Skeletal muscle cell (primary cell): ENCODE data around the gene GPALPP1.
"Not testable (repeated sequence)": the region's sequence is repeated elsewhere in the genome, so short reads cannot be mapped to it uniquely, and the experiment has no call there.

Source experiments
- DNase-seq: peaks from one replicate; pipeline ENCODE4 v3.0.0-alpha.2; 2010; ENCODE audit warnings: low read depth
- H3K4me3 ChIP-seq: 2 replicates; pipeline ENCODE4 v1.5.1; 2011; ENCODE audit warnings: low read depth, mild to moderate bottlenecking, control low read depth, low read length, moderate library complexity

GPALPP1 gene, protein sequence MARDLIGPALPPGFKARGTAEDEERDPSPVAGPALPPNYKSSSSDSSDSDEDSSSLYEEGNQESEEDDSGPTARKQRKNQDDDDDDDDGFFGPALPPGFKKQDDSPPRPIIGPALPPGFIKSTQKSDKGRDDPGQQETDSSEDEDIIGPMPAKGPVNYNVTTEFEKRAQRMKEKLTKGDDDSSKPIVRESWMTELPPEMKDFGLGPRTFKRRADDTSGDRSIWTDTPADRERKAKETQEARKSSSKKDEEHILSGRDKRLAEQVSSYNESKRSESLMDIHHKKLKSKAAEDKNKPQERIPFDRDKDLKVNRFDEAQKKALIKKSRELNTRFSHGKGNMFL

DNA sequence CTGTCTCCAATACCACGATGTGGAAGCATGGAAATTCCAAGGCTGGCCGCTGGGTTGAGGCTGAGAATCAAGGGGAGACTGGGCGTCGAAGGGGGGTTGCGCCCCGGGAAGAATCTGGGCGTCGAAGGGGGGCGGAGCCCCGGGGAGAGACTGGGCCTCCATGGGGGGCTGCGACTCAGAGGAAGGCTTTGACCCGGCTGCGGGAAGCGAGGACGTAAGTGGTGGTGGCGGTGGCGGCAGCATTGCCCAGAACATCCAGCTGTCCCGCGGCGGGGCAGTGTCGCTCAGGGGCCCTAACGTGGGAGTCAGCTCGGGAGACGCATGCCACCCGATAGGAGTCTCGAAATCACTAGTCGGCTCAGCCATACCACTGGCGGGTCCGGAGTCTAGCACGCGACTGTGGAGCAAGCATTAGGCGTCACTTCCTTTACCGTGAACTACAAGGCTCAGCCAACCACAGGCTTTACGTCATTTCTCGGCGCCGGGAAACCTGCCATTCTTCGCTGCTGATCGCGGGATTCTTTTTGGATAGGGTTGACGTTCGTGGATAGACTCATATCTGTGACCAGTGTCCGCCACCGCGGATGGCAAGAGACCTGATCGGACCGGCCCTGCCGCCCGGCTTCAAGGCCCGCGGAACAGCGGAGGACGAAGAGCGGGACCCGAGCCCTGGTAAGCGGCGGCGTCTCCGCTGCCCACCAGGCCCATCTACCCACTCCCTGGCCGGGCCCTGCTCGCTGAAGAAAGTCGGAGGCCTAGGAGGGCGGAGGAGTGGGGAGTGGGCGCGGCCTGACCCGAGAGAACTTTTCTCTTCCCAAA is at the start of gene GPALPP1, which contains the start of gene NUFIP1:
Gene GPALPP1 (plus strand): TSS at position 468 of the 819 bp plus-strand sequence. CDS start 117 bp downstream, at position 585.
Gene NUFIP1 (minus strand): TSS at position 401 of the 819 bp plus-strand sequence. CDS start 35 bp downstream, at position 366.
- H3K4me3 ChIP-seq = peak within 1 kb of the TSS; percentile 100
- peak; percentile 79 for DNase-seq

DNA sequence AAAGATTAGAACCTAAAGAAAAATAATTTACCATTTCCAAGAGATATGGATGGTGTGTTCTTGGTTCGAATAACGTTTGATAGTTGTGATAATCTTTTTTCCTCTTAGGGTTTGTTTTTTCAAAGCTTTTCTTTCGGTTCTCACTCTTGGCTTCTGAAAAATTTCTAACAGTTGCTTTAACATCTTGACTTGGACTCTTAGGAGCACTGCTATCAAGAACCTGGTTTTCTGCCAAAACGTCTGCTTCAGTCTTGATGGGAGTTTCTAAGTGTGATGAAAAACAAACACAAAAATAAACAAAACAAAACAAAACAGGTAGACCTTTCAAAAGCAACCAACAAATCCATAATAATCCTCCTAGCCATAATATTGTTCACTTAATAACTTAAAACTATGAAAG is 45.9 kb upstream of the GPALPP1 start:
- DNase-seq, H3K4me3 ChIP-seq: not testable (repeated sequence)

DNA sequence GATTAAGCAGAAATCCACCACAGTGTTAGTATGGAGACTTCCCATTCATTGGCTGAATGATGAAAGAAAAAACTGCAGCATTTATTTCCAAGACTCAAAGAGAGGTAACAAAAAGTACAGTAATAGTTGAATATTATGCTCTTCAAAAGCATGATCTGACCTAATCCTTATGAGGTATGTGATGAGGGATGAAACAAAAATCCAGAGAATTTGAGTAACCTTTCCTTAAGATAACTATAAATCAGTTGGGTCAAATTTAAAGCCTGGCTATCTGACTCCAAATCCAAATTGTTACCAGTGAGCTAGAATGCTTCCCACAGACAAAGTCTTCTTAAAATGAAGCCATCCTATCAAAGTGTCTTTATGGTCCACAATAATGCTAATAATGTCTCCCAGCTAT is 38.2 kb upstream of the GPALPP1 start:
- H3K4me3 ChIP-seq = no peak overlapping the region
- no peak for DNase-seq

DNA sequence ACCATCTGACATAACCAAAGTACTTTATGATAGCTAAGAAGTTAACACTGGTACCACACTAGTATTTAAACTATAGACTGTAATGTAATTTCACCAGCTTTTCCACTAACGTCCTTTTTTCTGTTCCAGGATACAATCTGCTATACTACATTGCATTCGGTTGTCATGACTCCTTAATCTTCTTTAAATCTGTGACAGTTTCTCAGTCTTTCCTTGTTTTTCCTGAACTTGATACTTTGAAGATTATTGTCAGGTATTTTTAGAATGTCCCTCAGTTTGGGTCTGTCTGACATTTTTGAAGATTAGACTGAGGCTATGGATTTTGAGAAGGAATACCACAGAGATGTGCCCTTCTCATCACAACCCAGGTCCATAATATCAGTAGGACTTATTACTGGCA is 36.7 kb upstream of the GPALPP1 start:
- DNase-seq = no peak
- no peak overlapping the region for H3K4me3 ChIP-seq

DNA sequence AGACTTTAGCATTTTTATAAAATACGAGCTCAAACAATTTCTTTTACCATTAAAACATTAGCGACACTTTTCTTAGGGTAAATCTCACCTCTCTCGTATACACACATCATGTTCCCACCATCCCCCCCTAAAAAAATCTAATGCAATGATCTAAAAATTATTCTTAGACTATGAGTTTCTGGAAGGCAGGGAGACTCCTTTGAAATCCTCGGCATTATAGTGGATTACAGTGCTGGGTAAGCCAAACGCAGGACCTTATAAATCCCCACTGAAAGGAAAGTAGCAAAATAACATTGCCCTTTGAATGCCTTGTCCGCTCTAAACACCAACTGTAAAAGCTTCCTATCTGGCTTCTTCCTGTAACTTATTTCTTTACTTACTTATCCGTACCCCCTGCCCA is 35.1 kb upstream of the GPALPP1 start:
- DNase-seq = no peak
- H3K4me3 ChIP-seq = no peak overlapping the region

DNA sequence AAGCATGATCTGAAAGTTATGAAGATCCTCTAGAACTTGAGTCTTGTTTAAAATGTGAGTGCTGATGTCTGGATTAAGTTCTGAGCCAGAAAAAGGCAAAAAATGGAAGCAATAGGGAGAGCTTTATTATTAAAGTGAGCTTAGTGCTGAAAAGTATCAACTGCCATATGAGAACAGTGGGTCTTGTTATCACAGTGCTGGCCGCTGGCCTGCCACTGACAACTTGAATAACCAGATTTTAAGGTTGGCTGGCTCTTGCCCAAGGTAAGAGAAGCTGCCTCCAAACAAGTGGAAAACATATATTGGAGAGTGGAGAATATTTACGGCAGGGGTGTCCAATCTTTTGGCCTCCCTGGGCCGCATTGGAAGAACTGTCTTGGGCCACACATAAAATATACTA is 33.9 kb upstream of the GPALPP1 start:
- no peak for DNase-seq
- H3K4me3 ChIP-seq = no peak overlapping the region

DNA sequence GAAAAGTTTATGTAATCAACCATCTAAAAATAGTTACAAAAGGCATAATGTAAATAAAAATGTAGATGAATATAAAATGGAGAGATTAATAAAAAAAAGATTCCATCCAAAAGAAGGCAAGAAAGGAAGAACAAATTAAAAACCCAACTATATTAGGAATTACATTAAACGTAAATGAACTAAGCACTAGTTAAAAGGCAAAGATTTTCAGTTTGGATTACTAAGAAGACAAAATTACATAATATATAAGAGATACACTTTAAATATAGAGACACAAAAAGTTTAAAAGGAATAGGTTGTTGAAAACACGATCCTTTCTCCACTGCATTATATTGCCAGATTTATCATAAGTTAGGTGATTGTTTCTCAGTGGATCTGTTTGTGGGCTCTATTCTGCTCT is 27.3 kb upstream of the GPALPP1 start:
- DNase-seq = no peak
- no peak overlapping the region for H3K4me3 ChIP-seq

DNA sequence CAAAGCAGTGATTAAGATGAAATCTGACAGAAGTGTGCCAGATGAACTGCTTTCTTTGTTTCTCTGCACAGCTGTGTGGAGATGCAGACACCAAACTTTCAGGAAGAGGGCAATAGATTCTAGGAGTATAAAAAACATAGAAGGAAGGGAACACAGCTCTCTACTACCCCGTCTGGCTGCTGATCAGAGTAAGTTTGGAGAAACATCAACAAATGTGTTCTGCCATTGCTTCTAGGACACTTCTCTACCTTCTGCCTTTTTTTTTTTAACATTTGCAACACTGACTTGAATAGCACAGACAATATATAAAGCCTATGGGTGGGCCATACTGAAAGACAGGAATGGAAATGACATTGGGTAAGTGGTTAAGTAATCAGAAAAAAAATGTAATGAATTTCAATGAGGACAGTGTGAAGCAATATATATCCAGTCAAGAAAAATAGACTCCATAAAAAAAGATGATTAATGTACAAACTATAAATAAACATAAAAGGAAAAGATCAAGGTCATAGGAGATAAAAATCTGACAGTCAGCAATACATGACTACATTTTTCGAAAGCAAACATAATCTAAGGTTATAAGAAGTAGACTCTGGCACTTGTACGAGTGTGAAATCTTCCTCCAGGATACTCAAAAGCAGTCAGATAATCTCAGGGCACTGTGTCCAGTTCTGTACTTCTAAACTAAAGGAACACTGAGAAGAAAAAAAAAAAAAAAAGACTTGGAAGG is 21.5 kb upstream of the GPALPP1 start:
- H3K4me3 ChIP-seq = no peak overlapping the region
- no peak for DNase-seq

DNA sequence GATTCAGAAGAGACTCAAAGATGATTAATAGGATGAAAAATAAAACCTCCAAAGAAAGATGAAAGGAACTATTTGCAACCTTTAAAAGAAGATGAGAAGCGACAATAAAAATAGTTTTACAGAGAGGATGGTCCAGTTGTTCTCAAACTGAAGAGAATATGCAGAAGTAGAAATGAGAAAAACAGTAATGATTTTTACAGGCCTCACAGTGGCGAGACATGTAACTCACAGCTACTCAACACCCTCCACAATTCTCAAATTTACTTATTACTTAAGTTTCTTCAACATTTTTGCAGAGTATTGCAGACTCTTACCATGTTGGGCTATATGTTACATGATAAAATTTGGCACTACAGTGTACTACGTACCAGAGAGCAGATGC is 20.9 kb upstream of the GPALPP1 start:
- DNase-seq = no peak
- no peak overlapping the region for H3K4me3 ChIP-seq

DNA sequence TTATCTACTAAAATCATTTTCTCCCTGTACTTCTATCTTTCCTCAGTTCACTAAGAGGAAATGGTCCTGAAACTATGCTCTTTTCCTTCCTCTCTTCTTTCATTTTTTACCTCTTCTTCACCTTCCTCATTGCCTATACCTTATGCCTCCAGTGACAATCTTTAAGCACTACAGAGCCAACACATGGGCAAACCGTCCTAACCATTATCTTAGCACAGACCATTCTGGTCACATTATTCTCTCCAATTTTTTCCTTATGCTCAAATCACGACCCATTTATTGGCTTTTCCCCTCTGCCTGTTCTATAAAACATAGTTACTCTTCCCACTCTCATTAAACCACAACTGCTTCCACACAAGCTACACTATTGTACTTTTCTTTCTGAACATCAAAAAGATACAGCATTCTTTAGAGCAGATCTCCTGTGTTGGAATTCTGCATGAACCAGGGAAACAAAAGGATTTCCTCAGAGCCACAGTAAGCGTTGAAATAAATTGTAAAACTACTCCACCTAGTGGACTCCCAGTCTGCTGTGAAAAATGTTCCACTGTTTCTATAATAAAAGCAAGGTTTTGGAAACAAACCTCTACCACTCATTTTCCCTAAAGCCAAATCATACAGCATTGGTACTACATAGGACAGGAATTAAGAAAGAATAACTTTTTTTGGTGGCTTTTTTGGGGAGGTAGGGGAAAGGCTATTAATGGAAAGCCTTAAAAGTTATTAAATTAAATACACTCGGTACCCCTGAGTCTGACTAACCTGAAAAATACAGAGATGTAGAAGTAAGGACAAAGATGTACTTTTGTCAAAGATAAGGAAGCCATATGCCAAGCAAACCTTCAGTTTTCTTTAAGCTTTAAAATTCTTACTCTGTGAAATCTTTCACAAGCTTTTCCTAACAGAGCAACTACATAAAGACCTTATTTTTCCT is 19.5 kb upstream of the GPALPP1 start:
- no peak overlapping the region for H3K4me3 ChIP-seq
- DNase-seq = peak; percentile 11

DNA sequence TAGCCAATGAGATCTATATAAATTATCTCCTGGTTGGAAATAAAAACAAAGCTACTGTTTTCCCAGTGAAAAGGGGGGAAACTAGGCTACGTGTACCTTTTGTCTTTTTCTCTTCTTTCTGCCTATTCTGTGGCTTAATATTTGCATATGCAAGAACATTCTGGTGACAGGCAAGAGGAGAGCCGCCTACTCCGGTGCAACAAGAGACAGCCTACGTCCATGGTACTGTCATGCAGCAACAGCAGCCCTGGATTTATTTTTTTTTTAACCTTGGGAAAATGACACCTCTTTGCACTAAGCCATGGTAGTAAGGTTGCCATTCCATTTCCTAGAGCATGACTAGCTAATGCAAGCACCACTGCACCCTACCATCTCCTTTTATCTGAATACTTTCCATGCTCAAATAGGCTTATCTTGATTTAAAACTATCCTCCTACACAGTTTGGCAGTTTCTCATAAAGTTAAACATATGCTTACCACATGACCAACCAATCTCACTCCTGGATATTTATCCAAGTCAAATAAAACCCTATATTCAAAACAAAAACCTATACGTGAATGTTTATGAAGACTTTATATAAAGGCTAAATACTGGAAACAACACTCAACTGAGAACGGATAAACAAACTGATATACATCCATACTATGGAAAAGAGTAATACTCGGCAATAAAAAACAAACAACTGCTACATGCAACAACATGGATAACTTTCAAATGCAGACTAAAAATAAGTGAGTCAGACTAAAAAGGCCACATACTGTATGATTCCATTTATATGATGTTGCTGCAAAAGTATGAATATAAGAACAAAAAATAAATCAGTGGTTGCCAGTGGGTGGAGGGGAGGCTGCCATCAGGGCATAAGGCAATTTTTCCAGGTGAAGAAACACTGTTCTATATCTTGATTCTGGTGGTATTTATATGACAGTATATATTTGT is 17.4 kb upstream of the GPALPP1 start:
- H3K4me3 ChIP-seq = no peak overlapping the region
- no peak for DNase-seq

DNA sequence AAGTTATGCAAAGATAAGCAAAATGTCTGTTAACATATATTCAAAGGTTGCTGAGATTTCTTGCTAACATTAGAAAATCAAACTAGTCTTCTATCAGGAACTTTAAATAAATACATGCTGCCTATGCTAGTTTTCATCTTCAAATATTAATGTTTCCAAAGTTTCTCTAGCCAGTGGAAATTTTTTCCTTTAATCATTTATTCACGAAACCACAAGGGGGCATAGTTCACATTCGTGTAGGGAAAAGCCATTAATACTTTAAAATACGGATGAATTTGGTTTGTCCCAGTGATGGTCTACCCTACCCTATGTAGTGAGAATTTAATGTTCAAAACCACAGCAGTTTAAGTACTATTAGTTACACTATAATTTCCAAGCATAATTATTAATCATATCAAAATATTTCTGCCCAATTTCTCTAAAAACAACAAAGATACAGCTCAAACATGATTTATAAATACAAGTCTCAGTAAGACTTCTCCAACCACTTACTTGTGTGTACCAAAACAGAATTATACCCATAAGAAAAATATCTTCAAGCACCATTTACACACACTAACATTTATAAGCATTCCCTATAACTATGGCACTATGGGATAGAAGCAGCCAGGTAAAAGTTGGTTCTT is 16.3 kb upstream of the GPALPP1 start:
- no peak overlapping the region for H3K4me3 ChIP-seq
- DNase-seq = no peak

DNA sequence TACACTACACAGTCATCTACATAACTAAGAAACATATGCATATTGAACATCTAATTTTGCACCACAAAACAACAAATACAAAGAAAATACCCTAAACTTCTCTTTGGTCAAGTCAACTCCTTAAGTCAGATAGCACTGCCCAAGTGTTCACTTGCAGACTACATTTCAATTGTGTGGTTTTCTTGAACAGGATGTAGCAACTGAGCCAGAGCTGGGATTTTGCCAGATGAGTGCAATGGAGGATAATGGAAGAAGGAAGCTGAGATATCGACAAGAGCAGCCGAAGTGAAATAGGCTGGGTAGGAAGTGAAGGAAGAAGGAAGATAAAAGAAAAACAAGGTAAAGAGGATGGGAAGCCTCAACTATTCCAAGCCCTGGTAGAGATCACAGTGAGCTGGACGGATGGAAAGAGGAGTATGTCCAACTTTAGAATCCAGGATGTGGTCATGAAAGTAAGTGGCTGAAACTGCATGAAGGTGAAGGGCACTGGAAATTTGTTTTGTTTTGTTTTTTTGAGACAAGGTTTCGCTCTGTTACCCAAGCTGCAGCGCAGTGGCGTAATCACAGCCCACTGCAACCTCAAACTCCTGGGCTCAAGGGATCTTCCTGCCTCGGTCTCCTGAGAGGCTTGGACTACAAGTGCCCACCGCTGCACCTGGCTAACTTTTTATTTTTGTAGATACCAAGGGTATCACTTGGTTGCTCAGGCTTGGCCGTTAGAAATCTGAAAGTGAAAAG is 15.1 kb upstream of the GPALPP1 start:
- DNase-seq = peak; percentile 30
- H3K4me3 ChIP-seq = no peak overlapping the region

DNA sequence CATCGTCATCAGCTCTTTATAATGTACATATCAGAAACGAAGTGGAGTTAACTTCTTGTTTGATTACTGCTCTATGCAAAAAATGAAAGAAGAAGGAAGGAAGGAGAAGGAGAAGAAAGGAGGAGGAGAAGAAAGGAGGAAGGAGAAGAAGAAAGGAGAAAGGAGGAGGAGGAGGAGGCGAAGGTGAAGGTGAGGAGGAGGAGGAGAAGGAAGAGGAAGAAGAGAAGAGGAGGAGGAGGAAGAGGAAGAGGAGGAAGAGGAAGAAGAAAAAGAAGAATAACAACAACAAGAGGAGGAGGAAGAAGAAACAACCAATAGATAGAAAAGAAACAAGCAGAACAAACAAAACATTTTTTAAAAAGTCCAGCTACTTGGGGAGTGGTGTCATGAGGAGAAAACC is 13.1 kb upstream of the GPALPP1 start:
- DNase-seq = no peak
- H3K4me3 ChIP-seq = no peak overlapping the region

DNA sequence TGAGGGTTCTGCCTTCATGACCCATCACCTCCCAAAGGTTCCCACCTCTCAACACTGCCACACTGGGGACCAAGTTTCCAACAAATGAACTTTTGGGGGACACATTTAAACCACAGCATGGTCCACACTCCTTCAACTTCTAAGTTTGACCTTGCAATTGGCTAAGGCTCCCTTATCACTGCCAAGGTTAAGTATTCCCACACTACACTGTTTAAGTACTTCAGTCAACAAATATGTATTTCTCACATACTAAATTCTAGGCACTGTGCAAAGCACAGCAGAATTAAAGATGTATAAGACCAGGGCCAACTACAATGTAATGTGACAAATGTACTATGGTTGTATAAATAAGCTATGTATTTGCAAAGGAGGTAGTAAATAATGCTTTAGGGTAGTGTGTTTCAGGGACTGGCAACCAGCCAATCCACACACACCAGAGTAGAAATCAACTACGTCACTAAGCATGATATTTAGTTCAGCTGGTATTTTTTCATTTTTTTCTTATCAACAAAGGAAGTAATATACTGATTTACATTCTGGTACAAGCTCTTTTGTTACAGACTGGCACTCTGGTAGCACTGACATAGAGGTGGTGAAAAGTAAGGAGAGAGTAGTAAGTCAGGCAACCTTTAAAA is 12.3 kb upstream of the GPALPP1 start:
- no peak for DNase-seq

DNA sequence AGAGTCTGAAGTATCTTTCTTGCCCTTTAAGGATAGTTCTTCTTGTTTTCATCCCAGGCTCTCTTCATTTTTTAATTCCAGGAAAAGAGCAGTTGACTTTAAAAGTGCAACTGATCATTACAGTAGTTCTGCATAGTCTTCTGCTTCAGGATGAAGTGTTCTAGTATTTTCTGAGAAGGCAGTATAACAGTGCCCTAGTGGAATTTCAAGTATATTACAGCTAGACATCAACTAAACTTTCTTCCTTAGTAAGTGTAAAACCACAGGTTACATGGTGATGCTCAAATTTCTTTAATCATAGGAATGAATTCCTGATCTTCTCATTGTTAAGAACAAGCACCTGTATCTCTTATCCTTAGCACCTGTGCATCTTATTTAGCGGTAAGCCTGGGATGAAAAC is 11.0 kb upstream of the GPALPP1 start:
- DNase-seq = no peak
- no peak overlapping the region for H3K4me3 ChIP-seq

More for the DNA sequence above, 12.3 kb upstream of the GPALPP1 start:
- H3K4me3 ChIP-seq = no peak overlapping the region
